ENCODE results near the gene ATG7. TPM values are rescaled to one million over a fixed set of nuclear protein-coding genes. Genes with fewer than 3 reads are reported as not detected.

Gene ATG7
- polyA plus RNA-seq, 2 of the 4 experiments (the other 2 are of a cell fraction), result 27.2 to 41.2 TPM

GRCh38 chr3:11555211-11555782, 283.1 kb downstream of the ATG7 start:
- ChIA-PET CTCF (interaction anchor here (0.8 to 2.3 kb wide), 3 partner anchors 10 to 183 kb away, joined by 3 to 8 read pairs (median 4); no protein-coding TSS in a partner anchor), POLR2A (no interaction called here)
- Histone ChIP-seq H3K4me2 (no peak overlapping the region), H3K27ac (no peak overlapping the region), H3K4me3 (no peak overlapping the region), H3K9me3 (no peaks in the 10 kb centered on the region), H3K4me1 (peaks cover 6% of the 10 kb centered on the region; the same call in 1 of the 3 replicates)
- DNase-seq (ENCODE audit: low read depth in 1 of 2, low spot score in 1 of 2), result no peak
- whole genome bisulfite sequencing (ENCODE audit: missing lambda C conversion rate), result 77% methylated on average over 3 of the region's 13 CpGs
- TF ChIP-seq HES2 (IDR thresholded peaks at IDR 0.05) (no peak), EHMT2 (IDR thresholded peaks at IDR 0.05; ENCODE audit: low read depth) (no peak), ELK1 (IDR thresholded peaks at IDR 0.05; ENCODE audit: low read depth, low read length) (no peak), SREBF2 (IDR thresholded peaks at IDR 0.05) (no peak), REST (IDR thresholded peaks at IDR 0.05) (no peak), RNF2 (IDR thresholded peaks at IDR 0.05; ENCODE audit: borderline replicate concordance, low read depth) (no peak), CEBPB (IDR thresholded peaks at IDR 0.05) (no peak), CBX2 (IDR thresholded peaks at IDR 0.05; ENCODE audit: borderline replicate concordance, low read depth) (no peak), CTCF (IDR thresholded peaks at IDR 0.05) (no peak), ATOH8 (CRISPR knock-in tag; IDR thresholded peaks at IDR 0.05; ENCODE audit: low read depth) (no peak), TFCP2L1 (CRISPR knock-in tag; IDR thresholded peaks at IDR 0.05) (no peak), EP300 (IDR thresholded peaks at IDR 0.05) (no peak), RFX5 (IDR thresholded peaks at IDR 0.05) (no peak), HMGXB4 (CRISPR knock-in tag; IDR thresholded peaks at IDR 0.05; ENCODE audit: borderline replicate concordance) (no peak)
- ATAC-seq, result no peak
- FAIRE-seq, result no peak

Data from A549 (cell line).